HG03175 (cell line): ENCODE results near the gene ZBTB8A.
"Not testable (repeated sequence)": the region's sequence is repeated elsewhere in the genome, so short reads cannot be mapped to it uniquely, and the experiment has no call there.

Source experiments
- ATAC-seq: cut with Tn5 transposase; IDR thresholded peaks from one replicate; pipeline ENCODE4 v1.9.1; 2021; ENCODE audit warnings: mild to moderate bottlenecking, moderate library complexity; ENCODE audit not compliant: unreplicated experiment

ZBTB8A gene

DNA sequence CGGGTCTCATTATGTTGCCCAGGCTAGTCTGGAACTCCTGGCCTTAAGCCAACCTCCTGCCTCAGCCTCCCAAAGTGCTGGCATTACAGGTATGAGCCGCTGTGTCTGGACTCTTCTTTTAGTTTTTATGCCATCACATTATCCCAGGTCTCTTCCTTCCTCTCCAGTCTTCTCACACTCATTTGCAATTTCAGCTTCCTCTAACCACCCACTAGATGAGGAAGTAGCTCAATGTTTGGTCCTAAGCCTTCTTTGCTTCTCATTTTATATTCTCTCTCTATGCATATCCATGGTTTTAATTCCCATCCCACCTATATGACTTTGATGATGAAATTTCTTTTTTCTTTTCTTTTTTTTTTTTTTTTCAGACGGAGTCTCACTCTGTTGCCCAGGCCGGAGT is 3.1 kb upstream of the ZBTB8A start:
- ATAC-seq = no peak

DNA sequence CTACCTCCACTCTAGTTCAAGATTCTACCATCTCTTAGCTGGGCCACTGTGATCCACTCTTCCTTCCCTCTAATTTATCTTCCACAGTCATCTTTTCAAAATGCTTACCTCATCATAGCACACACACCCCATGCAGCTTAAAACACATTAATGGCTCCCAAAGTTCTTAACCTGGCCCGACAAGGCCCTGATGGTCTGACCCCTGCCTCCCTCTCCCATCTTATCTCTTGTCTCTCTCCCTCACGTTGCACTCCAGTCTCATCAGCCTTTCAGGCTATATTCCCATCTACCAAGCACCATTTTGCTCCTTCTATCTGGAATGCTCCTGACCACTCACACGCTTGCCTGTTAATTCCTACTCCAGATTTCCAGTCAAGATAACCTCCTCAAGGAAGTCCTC is 2.5 kb upstream of the ZBTB8A start:
- no peak for ATAC-seq

DNA sequence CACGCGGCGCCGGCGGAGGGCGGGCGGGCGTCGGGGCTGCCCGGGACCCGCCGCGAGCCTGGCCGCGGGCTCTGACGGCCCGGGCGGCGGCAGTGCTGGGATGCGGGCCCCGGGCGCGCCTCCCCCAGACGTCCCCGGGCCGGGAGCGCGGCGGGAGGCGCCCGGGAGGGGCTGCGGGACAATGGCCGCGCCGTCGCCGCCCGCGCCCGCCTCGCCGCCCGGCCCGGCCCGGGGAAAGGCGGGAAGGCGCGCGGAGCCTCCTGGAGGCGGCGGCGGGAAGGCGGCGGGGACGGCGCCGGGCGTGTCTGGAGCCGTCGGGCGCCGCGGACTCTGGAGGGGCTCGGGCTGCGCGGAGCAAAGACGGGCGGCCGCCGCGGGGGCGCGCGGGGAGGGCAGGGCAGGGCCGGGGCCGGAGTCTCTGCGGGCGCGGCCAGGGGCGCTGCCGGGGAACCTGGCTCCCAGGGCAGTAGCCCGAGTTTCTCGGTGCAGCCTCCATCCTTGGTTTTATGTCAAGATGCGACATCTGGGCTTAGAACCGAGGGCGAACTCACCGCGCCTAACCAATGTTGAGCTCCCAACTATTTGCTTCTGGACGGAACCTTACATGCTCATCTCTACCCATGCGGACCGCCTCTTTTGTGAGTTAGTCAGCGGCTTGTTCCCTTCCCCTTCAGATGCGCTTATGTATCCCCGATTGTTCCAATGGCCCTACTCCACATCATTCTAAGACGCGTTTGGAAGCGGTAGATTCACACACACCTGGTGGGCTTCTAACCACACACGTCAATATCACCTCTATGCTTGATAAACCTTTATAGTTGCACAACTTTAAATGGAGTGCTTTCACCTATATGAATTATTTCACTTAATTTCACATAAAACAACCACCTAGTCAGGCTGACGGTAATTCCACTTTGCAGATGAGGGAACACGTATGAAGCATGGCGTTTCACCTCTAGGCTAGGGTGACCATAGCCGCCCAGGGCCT is 651 bp downstream of the ZBTB8A start:
- no peak for ATAC-seq

DNA sequence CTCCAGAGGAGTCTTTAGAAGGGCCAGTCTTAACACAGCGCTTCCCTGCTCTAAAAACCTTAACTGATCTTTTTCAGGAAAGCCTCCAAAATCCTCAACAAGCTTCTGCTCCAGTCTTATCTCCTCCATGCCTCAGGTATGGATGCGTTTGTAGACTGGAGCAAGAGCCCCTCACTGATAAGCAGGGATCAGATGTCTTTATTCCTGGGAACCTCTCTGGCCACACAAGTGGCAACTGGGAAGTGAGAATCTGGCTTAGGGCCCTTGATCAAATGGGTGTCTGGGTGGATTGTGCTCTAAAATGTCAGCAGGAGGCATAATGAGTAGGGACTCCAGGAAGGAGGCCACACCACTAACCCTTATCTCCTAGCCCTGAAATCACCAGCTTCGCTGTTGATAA is 1.4 kb downstream of the ZBTB8A start:
- ATAC-seq = no peak

DNA sequence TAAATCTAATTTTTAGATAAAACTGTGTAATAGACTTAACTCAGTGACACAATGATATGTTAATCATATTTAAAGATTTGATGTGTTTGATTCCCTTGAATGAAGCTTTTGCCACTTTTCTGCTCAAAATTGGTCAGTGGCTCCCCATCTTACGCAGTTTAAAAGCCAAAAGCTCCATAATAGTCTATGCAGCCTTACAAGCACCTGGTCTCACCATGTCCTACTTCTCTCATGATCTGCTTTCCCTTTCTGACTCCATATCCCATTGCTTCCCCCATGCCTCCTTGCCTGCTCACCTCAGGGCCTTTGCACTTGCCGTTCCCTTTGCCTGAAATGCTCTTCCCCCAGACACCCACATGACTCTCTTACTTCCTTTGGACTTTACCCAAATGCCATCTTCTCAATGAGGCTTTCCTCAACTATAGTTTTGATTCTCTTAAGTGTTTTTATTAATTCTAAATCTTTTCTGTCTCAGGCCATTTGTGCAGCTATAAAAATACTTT is 1.9 kb downstream of the ZBTB8A start:
- ATAC-seq = no peak

DNA sequence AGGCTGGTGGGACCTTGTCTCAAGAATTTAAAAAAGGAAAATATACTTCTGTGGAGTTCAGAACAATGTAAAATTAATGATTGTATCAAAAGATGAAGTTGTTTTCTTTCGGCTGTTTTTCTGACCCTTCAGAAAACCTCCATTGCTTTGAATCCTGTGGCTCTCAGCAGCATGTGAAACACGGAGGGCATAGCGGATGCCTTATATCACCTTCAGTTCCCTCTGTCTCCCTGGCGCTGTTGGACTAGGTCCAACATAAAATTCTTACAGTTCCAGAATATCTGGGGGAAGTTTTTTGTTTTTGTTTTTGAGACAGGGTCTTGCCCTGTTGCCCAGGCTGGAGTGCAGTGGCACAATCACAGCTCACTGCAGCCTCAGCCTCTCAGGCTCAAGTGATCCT is 7.4 kb downstream of the ZBTB8A start:
- no peak for ATAC-seq

DNA sequence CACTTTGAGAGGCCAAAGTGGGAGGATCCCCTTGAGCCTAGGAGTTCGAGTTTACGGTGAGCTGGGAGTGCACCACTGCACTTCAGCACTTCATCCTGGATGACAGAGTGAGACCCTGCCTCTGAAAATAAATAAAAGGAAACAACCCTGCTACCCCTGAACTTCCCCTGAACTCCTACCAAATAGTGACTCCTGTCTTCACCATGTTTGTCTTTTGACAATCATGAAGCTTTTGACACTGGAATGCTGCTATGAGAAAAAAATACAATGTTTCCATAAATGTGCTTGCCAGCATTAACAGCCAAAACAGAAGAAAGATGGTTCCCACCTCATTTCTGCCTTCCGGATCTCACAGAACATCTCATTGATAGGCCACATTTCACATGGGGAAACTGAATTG is 10.4 kb downstream of the ZBTB8A start:
- no peak for ATAC-seq

DNA sequence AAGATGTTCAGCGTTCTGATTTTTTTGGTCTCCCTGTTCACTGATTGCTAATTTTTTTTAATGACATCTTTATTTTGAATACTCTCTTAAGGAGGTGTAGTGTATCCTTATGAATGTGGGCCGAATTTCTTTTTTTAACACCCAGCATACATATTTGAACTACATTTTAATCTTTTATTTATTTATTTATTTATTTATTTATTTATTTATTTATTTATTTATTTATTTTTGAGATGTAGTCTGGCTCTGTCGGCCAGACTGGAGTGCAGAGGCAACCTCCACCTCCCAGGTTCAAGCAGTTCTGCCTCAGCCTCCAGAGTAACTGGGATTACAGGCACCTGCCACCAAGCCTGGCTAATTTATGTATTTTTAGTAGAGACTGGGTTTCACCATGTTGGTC is 15.1 kb downstream of the ZBTB8A start:
- ATAC-seq = no peak

DNA sequence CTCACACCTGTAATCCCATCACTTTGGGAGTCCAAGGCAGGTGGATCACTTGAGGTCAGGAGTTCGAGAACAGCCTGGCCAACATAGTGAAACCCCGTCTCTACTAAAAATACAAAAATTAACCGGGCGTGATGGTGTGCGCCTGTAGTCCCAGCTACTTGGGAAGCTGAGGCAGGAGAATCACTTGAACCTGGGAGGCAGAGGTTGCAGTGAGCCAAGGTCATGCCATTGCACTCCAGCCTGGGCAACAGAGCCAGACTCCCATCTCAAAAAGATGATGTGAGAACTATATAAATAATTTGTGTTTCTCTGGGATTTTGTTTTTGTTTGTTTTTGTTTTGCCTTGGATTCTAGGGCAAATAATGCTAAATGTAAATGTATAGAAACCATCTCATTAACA is 17.8 kb downstream of the ZBTB8A start:
- ATAC-seq = not testable (repeated sequence)

DNA sequence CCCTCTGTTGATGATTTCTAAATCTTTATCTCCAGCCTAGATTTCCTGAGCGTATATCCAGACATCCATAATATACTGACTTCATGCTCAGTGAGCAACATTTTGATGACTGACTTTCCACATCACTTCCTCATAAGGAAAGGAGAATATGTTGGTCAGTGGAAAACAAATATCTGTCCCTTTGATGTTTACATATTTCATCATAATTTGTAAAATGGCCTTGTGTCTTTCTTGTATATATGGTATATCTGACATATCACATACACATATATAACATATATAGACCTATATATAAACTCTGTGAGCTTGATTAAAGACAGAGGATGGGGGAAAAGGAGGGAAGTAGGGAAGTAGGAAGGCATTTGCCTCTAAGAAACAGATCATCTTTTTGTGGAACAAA is 18.6 kb downstream of the ZBTB8A start:
- no peak for ATAC-seq

DNA sequence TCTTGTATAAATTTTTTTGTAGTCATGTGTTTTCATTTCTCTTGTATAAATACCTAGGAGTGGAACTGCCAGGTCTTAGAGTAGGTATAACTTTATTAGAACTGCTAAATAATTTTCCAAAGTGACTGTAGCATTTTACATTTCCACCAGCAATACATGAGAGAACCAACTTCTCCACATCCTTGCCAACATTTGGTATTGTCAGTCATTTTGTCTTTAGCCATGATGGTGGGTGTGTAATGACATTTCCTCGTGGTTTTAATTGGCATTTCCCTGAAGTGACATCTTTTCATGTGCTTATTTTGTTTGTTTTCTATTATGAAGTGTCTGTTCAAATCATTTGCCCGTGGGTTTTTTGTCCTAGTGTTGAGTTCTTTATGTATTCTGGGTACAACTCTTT is 29.7 kb downstream of the ZBTB8A start:
- ATAC-seq = no peak

DNA sequence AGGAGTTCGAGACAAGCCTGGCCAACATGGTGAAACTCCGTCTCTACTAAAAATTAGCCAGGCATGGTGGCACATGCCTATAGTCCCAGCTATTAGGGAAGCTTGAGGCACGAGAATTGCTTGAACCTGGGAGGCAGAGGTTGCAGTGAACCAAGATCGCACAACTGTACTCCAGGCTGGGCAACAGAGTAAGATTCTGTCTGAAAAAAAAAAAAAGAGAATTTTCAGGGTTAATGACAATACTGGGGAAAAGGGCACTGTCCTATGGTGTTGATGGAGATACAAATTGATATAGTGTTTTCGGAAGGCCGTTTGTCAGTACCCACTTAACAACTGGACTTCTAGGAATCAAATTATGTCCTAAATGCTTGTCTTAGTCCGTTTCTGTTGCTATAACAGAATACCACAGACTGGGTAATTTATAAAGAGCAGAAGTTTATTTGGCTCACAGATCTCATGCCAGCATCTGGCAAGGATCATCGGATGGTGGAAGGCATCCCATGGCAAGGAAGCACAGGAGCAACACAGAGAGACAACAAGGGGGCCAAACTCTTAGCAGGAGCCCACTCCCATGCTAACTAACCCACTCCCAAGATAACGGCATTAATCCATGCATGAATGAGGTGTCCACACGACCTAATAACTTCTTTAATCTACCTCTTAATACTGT is 41.3 kb downstream of the ZBTB8A start:
- no peak for ATAC-seq

DNA sequence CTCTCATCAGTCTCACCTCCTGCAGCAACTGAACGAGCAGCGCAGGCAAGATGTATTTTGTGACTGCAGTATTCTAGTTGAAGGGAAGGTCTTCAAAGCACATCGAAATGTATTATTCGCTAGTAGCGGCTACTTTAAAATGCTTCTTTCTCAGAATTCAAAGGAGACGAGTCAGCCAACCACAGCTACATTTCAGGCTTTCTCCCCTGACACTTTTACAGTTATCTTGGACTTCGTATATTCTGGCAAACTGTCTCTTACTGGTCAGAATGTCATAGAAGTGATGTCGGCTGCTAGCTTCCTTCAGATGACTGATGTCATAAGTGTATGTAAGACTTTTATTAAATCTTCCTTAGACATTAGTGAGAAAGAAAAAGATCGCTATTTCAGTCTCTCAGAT is 53.7 kb downstream of the ZBTB8A start:
- no peak for ATAC-seq

DNA sequence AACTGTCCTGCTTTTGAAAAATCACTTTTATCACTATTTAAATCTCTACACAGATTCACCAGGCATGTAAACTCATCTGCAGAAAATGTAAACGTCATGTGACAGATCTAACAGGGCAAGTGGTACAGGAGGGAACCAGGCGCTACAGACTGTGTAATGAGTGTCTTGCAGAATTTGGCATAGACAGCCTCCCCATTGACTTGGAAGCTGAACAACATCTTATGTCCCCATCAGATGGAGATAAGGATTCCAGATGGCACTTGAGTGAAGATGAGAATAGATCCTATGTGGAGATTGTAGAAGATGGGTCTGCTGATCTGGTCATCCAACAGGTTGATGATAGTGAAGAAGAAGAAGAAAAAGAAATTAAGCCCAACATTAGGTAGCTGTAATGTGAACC is 60.8 kb downstream of the ZBTB8A start:
- no peak for ATAC-seq

DNA sequence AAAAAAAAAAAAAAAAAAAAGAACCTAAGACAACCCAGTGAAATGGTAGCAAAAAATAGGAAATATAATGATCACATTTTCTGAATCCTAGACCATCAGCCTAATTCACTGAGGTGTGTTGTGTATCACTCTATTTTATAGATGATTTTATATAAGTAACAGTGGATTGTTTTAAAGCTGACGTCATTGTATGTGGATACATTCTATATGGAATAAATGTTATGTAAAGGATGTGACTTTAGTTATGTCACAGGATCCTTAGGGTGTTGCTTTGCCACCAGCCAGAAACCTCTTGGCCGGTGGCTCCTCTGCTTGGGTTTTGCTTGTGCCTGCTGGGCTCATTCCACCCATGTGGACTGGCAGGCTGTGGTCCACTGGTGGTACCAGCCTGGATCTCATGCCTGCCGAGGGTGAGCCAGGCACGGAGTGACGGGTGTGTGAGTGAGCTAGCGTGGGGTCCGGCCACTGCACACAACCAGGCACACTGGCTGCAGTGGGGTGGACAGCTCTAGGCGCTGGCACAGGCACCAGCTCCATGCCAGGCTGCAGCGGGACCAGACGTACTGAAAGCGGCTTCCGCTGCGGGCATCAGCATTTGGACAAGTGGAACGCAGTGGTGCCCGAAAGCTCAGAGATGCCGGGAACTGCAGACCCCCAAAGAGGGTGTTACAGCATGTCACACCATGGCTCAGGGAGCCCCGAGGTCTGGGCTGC is 66.6 kb downstream of the ZBTB8A start:
- no peak for ATAC-seq

DNA sequence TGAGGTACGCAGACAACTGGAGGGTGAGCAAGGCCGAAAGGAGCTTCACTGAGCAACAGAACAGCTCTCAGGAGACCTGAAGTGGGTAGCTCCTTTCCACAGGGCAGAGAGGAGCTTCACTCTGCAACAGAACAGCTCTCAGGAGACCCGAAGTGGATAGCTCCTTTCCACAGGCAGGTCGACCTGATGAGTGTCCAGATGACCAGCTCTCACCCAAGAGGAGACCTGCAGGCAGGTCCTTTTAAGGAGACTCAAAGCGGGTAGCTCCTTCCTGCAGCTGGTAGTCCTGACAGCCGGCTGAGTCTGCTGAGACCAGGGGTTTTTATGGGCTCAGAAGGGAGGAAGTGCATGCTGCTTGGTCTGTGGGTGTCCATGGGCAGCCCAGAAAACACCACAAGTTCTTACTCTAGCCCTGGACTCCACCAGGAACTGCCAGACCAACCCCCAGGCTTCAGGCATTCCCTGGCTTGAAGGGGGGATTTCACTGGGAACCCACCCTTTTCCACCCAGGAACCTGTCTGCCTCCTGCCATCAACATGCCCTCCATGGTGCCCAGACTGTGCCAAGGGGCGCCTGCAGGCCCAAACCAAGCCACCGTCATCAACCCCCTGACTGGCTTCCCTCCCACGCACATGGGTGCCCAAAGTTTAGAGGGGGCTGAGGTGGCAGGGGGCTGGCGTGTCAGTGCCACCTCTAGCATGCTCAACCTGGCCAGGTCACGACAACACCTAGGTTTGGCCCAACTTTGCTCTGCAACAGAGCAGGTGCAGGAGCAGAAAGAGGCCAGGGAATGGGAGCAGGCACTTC is 67.5 kb downstream of the ZBTB8A start:
- no peak for ATAC-seq

DNA sequence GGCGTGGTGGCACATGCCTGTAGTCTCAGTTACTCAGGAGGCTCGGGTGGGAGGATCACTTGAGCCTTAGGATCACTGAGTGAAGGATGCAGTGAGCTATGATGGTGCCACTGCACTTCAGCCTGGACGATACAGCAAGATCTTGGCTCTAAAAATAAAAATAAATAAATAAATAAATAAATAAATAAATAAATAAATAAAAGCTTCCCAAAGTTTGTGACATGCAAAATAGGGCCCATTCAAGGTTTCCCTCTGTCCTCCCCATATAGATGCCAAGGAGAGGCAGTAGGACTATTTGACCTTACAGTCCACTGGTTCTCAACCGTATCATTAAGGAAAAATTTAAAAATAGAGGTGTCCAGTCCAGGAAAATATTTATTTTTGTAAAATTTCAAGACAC is 70.0 kb downstream of the ZBTB8A start:
- no peak for ATAC-seq

DNA sequence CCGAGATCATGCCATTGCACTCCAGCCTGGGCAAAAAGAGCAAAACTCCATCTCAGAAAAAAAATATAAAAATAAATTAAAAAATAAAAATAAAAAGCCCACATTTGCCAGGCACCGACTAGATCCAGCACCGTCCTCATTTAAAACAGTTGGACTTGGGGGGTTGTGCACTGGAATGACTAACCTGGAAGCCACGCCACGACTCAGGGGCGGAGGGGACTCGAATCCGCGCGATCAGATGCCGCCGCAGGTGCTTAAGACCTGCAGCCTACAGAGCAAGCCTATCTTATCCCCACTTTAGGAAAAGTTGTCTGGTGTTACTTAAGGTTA is 72.6 kb downstream of the ZBTB8A start:
- ATAC-seq = no peak

DNA sequence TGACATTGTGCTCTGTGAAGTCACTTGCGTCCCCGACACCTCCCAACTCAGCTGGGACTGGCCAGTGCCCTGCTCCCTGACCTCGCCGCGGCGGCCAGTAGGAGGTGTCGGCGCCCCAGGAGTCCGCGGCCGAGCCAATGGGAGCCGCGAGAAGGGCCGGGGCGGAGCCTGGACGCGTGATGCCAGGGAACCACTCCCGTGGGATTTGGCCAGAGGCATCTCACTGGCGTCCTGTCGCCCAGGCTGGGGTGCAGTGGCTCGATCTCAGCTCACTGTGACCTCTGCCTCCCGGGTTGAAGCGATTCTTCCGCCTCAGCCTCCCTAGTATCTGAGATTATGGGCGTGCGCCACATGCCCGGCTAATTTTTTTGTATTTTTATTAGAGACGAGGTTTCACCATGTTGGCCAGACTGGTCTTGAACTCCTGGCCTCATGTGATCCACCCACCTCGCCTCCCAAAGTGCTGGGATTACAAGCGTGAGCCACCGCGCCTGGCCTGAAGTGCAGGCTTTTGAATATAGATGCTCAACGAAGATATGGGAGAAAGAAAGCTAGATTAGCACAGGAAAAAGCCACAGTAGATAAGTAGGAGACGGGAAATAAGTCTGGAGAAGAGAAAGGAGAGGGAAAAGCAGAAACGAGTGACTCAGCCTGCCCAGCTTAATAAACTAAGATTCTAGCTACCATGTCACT is 73.1 kb downstream of the ZBTB8A start:
- peak; percentile 82 for ATAC-seq

DNA sequence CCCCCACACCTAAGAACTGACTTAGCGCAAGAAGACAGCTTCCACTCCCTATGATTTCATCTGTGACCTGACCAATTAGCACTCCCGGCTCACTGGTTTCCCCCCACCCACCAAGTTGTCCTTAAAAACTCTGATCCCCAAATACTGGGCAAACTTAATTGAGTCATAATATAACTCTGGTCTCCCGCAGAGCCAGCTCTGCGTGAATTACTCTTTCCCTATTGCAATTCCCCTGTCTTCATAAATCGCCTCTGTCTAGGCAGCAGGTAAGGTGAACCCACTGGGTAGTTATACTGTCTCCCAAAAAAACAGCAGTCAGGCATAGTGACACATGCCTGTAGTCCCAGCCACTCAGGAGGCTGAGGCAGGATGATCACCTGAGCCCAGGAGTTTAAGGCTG is 74.2 kb downstream of the ZBTB8A start:
- no peak for ATAC-seq
